ENCODE data around the gene ANXA6. TPM values are rescaled to one million over a fixed set of nuclear protein-coding genes. Genes with fewer than 3 reads are reported as not detected.
"Not testable (repeated sequence)": the region's sequence is repeated elsewhere in the genome, so short reads cannot be mapped to it uniquely, and the experiment has no call there.

ANXA6 gene
- polyA plus RNA-seq, 3 donors = 60.6 to 124 (median 93.5) TPM

GRCh38 chr5:151178777-151179488 is 21.4 kb upstream of the ANXA6 start:
- H3K27ac Mint-ChIP-seq = peak overlapping the region in 2 of 7 donors; percentile 28 to 55
- peaks cover 0 to 5% of the 10 kb centered on the region in 2 donors for H3K4me1 ChIP-seq (ENCODE audit: control insufficient read depth in 1 of 2, insufficient read depth in 2 of 2, low read length in 2 of 2)
- H3K27me3 ChIP-seq (ENCODE audit: control insufficient read depth in 2 of 2, insufficient read depth in 2 of 2, low read length in 2 of 2) = no peaks in the 10 kb centered on the region
- H3K4me3 Mint-ChIP-seq = no peak overlapping the region
- H3K9ac ChIP-seq (ENCODE audit: insufficient read depth, low read length, poor library complexity, severe bottlenecking) = no peak overlapping the region
- H3K79me2 ChIP-seq (ENCODE audit: insufficient read depth, low read length) = no peaks in the 10 kb centered on the region
- H3K9me3 Mint-ChIP-seq = no peaks in the 10 kb centered on the region
- peaks cover 73 to 81% of the 10 kb centered on the region in 2 donors for H3K36me3 Mint-ChIP-seq
- H3K4me2 ChIP-seq (replicated peaks; ENCODE audit: extremely low read depth, low read length, poor library complexity, severe bottlenecking) = no peak overlapping the region
- no peak overlapping the region for H3K27ac ChIP-seq (ENCODE audit: low read depth in 1 of 2, low read length in 2 of 2)
- peaks cover 53 to 70% of the 10 kb centered on the region in 2 donors for H3K36me3 ChIP-seq (replicated peaks in 1 of 2; ENCODE audit: control insufficient read depth in 1 of 2, insufficient read depth in 2 of 2, low read length in 2 of 2)
- H3K27me3 Mint-ChIP-seq (ENCODE audit: low read depth in 3 of 3) = peaks cover 0 to 2% (median 0%) of the 10 kb centered on the region in 3 donors
- peaks cover 59% of the 10 kb centered on the region for H4K20me1 ChIP-seq (ENCODE audit: insufficient read depth, low read length)
- H3K4me1 Mint-ChIP-seq = peaks cover 11% of the 10 kb centered on the region
- intact Hi-C loops (cut with micrococcal nuclease) = loop anchor here in 1 of 2 donors (10.0 kb wide), 1 partner anchor 56 kb away; no protein-coding TSS in a partner anchor
- H2AFZ ChIP-seq (ENCODE audit: insufficient read depth, low read depth, low read length, poor library complexity, severe bottlenecking) = no peak overlapping the region
- no peak for TF ChIP-seq CTCF (IDR thresholded peaks at IDR 0.05)
- no peaks in the 10 kb centered on the region for H3K9me3 ChIP-seq (replicated peaks in 1 of 2; ENCODE audit: control insufficient read depth in 1 of 2, insufficient read depth in 1 of 2, low read length in 2 of 2)
- no peak overlapping the region for H3K4me3 ChIP-seq (replicated peaks in 1 of 3; ENCODE audit: low read depth in 2 of 3, low read length in 3 of 3)
- WGBS (ENCODE audit: insufficient coverage) = 100% methylated on average over 3 of the region's 5 CpGs
- DNase-seq = no peak

- Mint-ChIP-seq H3K4me3 (no peak overlapping the region), H3K4me1 (peaks cover 12% of the 10 kb centered on the region)
- intact Hi-C loops (cut with micrococcal nuclease) = loop anchor here in 1 of 2 donors (10.0 kb wide), 1 partner anchor 56 kb away; no protein-coding TSS in a partner anchor
Measured at GRCh38 chr5:151178372-151178771, 20.8 kb upstream of the ANXA6 start.

GRCh38 chr5:151176268-151176667 is 18.7 kb upstream of the ANXA6 start:
- Histone ChIP-seq H4K20me1 (ENCODE audit: insufficient read depth, low read length) (peaks cover 36% of the 10 kb centered on the region), H3K36me3 (replicated peaks in 1 of 2; ENCODE audit: control insufficient read depth in 1 of 2, insufficient read depth in 2 of 2, low read length in 2 of 2) (peaks cover 27 to 43% of the 10 kb centered on the region in 2 donors), H3K4me1 (ENCODE audit: control insufficient read depth in 1 of 2, insufficient read depth in 2 of 2, low read length in 2 of 2) (peaks cover 12 to 18% of the 10 kb centered on the region in 2 donors)
- H2AFZ ChIP-seq (ENCODE audit: insufficient read depth, low read depth, low read length, poor library complexity, severe bottlenecking); H3K79me2 ChIP-seq (ENCODE audit: insufficient read depth, low read length); H3K4me2 ChIP-seq (replicated peaks; ENCODE audit: extremely low read depth, low read length, poor library complexity, severe bottlenecking); H3K27me3 Mint-ChIP-seq (ENCODE audit: low read depth in 3 of 3); H3K9me3 ChIP-seq (replicated peaks in 1 of 2; ENCODE audit: control insufficient read depth in 1 of 2, insufficient read depth in 1 of 2, low read length in 2 of 2); H3K4me3 Mint-ChIP-seq; H3K27ac ChIP-seq (ENCODE audit: low read depth in 1 of 2, low read length in 2 of 2); H3K27me3 ChIP-seq (ENCODE audit: control insufficient read depth in 2 of 2, insufficient read depth in 2 of 2, low read length in 2 of 2); H3K9ac ChIP-seq (ENCODE audit: insufficient read depth, low read length, poor library complexity, severe bottlenecking); DNase-seq; H3K4me3 ChIP-seq (replicated peaks in 1 of 3; ENCODE audit: low read depth in 2 of 3, low read length in 3 of 3); H3K9me3 Mint-ChIP-seq; H3K27ac Mint-ChIP-seq: not testable (repeated sequence)
- Mint-ChIP-seq H3K36me3 (peaks cover 49 to 55% of the 10 kb centered on the region in 2 donors), H3K4me1 (peaks cover 24% of the 10 kb centered on the region)
- WGBS (ENCODE audit: insufficient coverage) = 100% methylated on average over 3 of the region's 5 CpGs
- intact Hi-C loops (cut with micrococcal nuclease) = loop anchor here in 1 of 2 donors (10.0 kb wide), 1 partner anchor 59 kb away; no protein-coding TSS in a partner anchor

More at GRCh38 chr5:151178372-151178771, 20.8 kb upstream of the ANXA6 start:
- H3K4me3 ChIP-seq (replicated peaks in 1 of 3; ENCODE audit: low read depth in 2 of 3, low read length in 3 of 3) = no peak overlapping the region
- no peaks in the 10 kb centered on the region for H3K9me3 ChIP-seq (replicated peaks in 1 of 2; ENCODE audit: control insufficient read depth in 1 of 2, insufficient read depth in 1 of 2, low read length in 2 of 2)
- H3K9ac ChIP-seq (ENCODE audit: insufficient read depth, low read length, poor library complexity, severe bottlenecking) = no peak overlapping the region
- Mint-ChIP-seq H3K36me3 (peaks cover 69 to 76% of the 10 kb centered on the region in 2 donors), H3K27me3 (ENCODE audit: low read depth in 3 of 3) (peaks cover 0 to 2% (median 0%) of the 10 kb centered on the region in 3 donors), H3K9me3 (no peaks in the 10 kb centered on the region), H3K27ac (peak overlapping the region in 2 of 7 donors; percentile 12 to 28)
- H3K36me3 ChIP-seq (replicated peaks in 1 of 2; ENCODE audit: control insufficient read depth in 1 of 2, insufficient read depth in 2 of 2, low read length in 2 of 2) = peaks cover 48 to 64% of the 10 kb centered on the region in 2 donors
- peaks cover 0 to 5% of the 10 kb centered on the region in 2 donors for H3K4me1 ChIP-seq (ENCODE audit: control insufficient read depth in 1 of 2, insufficient read depth in 2 of 2, low read length in 2 of 2)
- no peak overlapping the region for H3K4me2 ChIP-seq (replicated peaks; ENCODE audit: extremely low read depth, low read length, poor library complexity, severe bottlenecking)
- no peak for TF ChIP-seq CTCF (IDR thresholded peaks at IDR 0.05)
- no peaks in the 10 kb centered on the region for H3K79me2 ChIP-seq (ENCODE audit: insufficient read depth, low read length)
- no peak overlapping the region for H3K27ac ChIP-seq (ENCODE audit: low read depth in 1 of 2, low read length in 2 of 2)
- no peak for DNase-seq
- no peak overlapping the region for H2AFZ ChIP-seq (ENCODE audit: insufficient read depth, low read depth, low read length, poor library complexity, severe bottlenecking)
- peaks cover 53% of the 10 kb centered on the region for H4K20me1 ChIP-seq (ENCODE audit: insufficient read depth, low read length)
- H3K27me3 ChIP-seq (ENCODE audit: control insufficient read depth in 2 of 2, insufficient read depth in 2 of 2, low read length in 2 of 2) = no peaks in the 10 kb centered on the region
- WGBS (ENCODE audit: insufficient coverage) = no CpG with 5 or more reads among the region's 1 CpG

All from CD14-positive monocyte (primary cell).